Osteocyte (in vitro differentiated cells): ENCODE data around the gene ZNF428. TPM values are rescaled to one million over a fixed set of nuclear protein-coding genes. Genes with fewer than 3 reads are reported as not detected.
"Not testable (repeated sequence)": the region's sequence is repeated elsewhere in the genome, so short reads cannot be mapped to it uniquely, and the experiment has no call there.

Source experiments
- DNase-seq: peaks from one replicate; pipeline ENCODE4 v3.0.0; 2021; ENCODE audit warnings: mixed read lengths; ENCODE audit not compliant: unreplicated experiment; ENCODE audit errors: extremely low spot score
- H3K27ac Mint-ChIP-seq: one replicate; pipeline ENCODE4 v1.8.0; 2021; ENCODE audit warnings: mild to moderate bottlenecking, mixed read lengths; ENCODE audit not compliant: unreplicated experiment
- H3K27me3 Mint-ChIP-seq: one replicate; pipeline ENCODE4 v1.8.0; 2021; ENCODE audit warnings: mixed read lengths; ENCODE audit not compliant: unreplicated experiment
- H3K36me3 Mint-ChIP-seq: one replicate; pipeline ENCODE4 v1.8.0; 2021; ENCODE audit warnings: mixed read lengths; ENCODE audit not compliant: unreplicated experiment
- H3K4me1 Mint-ChIP-seq: one replicate; pipeline ENCODE4 v1.8.0; 2021; ENCODE audit warnings: mixed read lengths; ENCODE audit not compliant: unreplicated experiment
- H3K4me3 Mint-ChIP-seq: one replicate; pipeline ENCODE4 v1.8.0; 2021; ENCODE audit warnings: mild to moderate bottlenecking, moderate library complexity, mixed read lengths; ENCODE audit not compliant: unreplicated experiment
- H3K9me3 Mint-ChIP-seq: one replicate; pipeline ENCODE4 v1.8.0; 2021; ENCODE audit warnings: mixed read lengths; ENCODE audit not compliant: unreplicated experiment
- CTCF ChIP-seq: fragments of 200-600 bp; sonication (generic); IDR thresholded peaks from 2 replicates; pipeline ENCODE4 v1.5.0; 2021; ENCODE audit warnings: antibody characterized with exemption, mild to moderate bottlenecking, moderate library complexity
- total RNA-seq: library from RNA; stranded (reverse); gene quantifications from 2 replicates; pipeline ENCODE4 v1.2.1, GENCODE V29; 2021

Gene ZNF428
- total RNA-seq, 1 donor from 2014 or later, result 74.1 TPM

- no peak for TF ChIP-seq CTCF
Observed at GRCh38 chr19:43606569-43607229, 12.7 kb downstream of the ZNF428 start.

GRCh38 chr19:43605875-43606568 lies 13.4 kb downstream of the ZNF428 start:
- Mint-ChIP-seq H3K27me3 (no peaks in the 10 kb centered on the region), H3K9me3 (no peaks in the 10 kb centered on the region), H3K4me3 (no peak overlapping the region), H3K36me3 (peaks cover 10% of the 10 kb centered on the region), H3K27ac (no peak overlapping the region), H3K4me1 (peaks cover 9% of the 10 kb centered on the region)
- no peak for DNase-seq
- TF ChIP-seq CTCF, result no peak

More at GRCh38 chr19:43606569-43607229, 12.7 kb downstream of the ZNF428 start:
- H3K36me3 Mint-ChIP-seq, result peaks cover 10% of the 10 kb centered on the region
- no peak overlapping the region for H3K4me3 Mint-ChIP-seq
- H3K27me3 Mint-ChIP-seq, result no peaks in the 10 kb centered on the region
- no peak overlapping the region for H3K27ac Mint-ChIP-seq
- H3K9me3 Mint-ChIP-seq, result no peaks in the 10 kb centered on the region
- H3K4me1 Mint-ChIP-seq, result peaks cover 12% of the 10 kb centered on the region
- DNase-seq, result no peak

GRCh38 chr19:43600326-43600725 lies 19.1 kb downstream of the ZNF428 start:
- not testable (repeated sequence) for H3K9me3 Mint-ChIP-seq, H3K36me3 Mint-ChIP-seq, H3K4me3 Mint-ChIP-seq, DNase-seq, H3K27ac Mint-ChIP-seq, H3K27me3 Mint-ChIP-seq
- H3K4me1 Mint-ChIP-seq, result peaks cover 18% of the 10 kb centered on the region

- TF ChIP-seq CTCF, result peak; percentile 5
- DNase-seq, result no peak
- H3K36me3 Mint-ChIP-seq, result peaks cover 5% of the 10 kb centered on the region
- no peak overlapping the region for H3K27ac Mint-ChIP-seq
- H3K9me3 Mint-ChIP-seq, result no peaks in the 10 kb centered on the region
- no peaks in the 10 kb centered on the region for H3K27me3 Mint-ChIP-seq
- H3K4me1 Mint-ChIP-seq, result peaks cover 19% of the 10 kb centered on the region
- no peak overlapping the region for H3K4me3 Mint-ChIP-seq
Observed at GRCh38 chr19:43599635-43600295, 19.7 kb downstream of the ZNF428 start.

GRCh38 chr19:43598445-43599240 lies 20.8 kb downstream of the ZNF428 start:
- Mint-ChIP-seq H3K9me3 (no peaks in the 10 kb centered on the region), H3K27ac (no peak overlapping the region), H3K4me3 (no peak overlapping the region), H3K27me3 (no peaks in the 10 kb centered on the region), H3K4me1 (peaks cover 26% of the 10 kb centered on the region), H3K36me3 (peaks cover 8% of the 10 kb centered on the region)
- no peak for TF ChIP-seq CTCF
- DNase-seq, result no peak
